ENCODE results near the gene PCF11. TPM values are rescaled to one million over a fixed set of nuclear protein-coding genes. Genes with fewer than 3 reads are reported as not detected.

The PCF11 gene
- total and polyA plus RNA-seq, 2 of the 13 experiments (the other 11 are each of a cell fraction or from before 2014, with no cell fraction given) = 40.3 to 47.7 TPM

- FAIRE-seq = no peak
Observed at GRCh38 chr11:83159902-83160865, 3.3 kb downstream of the PCF11 start.

More at GRCh38 chr11:83159902-83160865, 3.3 kb downstream of the PCF11 start:
- Histone ChIP-seq H3K4me1 (ENCODE audit: insufficient read depth, low read length) (peaks cover 44% of the 10 kb centered on the region), H4K20me1 (ENCODE audit: insufficient read depth, low read length) (peaks cover 33% of the 10 kb centered on the region), H2AFZ (ENCODE audit: low read length) (no peak overlapping the region), H3K9me3 (ENCODE audit: low read length) (no peaks in the 10 kb centered on the region), H3K4me2 (ENCODE audit: low read depth, low read length) (peak overlapping the region; percentile 83), H3K27ac (ENCODE audit: extremely low read length, insufficient read depth, low read length) (no peak overlapping the region), H3K4me3 (replicated peaks in 1 of 3; ENCODE audit: insufficient read depth in 1 of 3, low read depth in 2 of 3, low read length in 3 of 3) (peak overlapping the region; percentile 79 to 100 (median 93); a peak in 5 of 6 replicates), H3K79me2 (ENCODE audit: insufficient read depth, low read length) (peaks cover 60% of the 10 kb centered on the region), H3K9ac (ENCODE audit: insufficient read depth, low read depth, low read length) (peak overlapping the region; percentile 96), H3K36me3 (replicated peaks in 1 of 2; ENCODE audit: control insufficient read depth in 1 of 2, insufficient read depth in 2 of 2, low read length in 2 of 2) (peaks cover 2 to 4% of the 10 kb centered on the region in 2 experiments), H3K27me3 (ENCODE audit: control insufficient read depth in 1 of 2, insufficient read depth in 2 of 2, low read length in 2 of 2) (no peaks in the 10 kb centered on the region; a peak in 1 of 5 replicates)
- POLR2A ChIA-PET = interaction anchor here (1.4 to 2.1 kb wide), 2 partner anchors 33 to 68 kb away, joined by 3 to 12 read pairs; partner anchors contain the start of gene ANKRD42
- no peak for DNase-seq (ENCODE audit: low spot score)
- in situ Hi-C loops (cut with HindIII; ENCODE audit: extremely low pct_ligation_motif_present, low pct_unique_long_range_greater_than_20kb) (loop anchor here (5.0 to 10.0 kb wide), 2 partner anchors 73 to 255 kb away; partner anchors contain the start of genes DDIAS and PRCP), intact Hi-C loops (cut with micrococcal nuclease; ENCODE audit: unreplicated experiment) (loop anchor here (5.0 kb wide), 1 partner anchor 153 kb away; no protein-coding TSS in a partner anchor)
- CTCF ChIA-PET (ENCODE audit: low intra/inter-chr PET ratio, low total read pairs) = no interaction called here
- ATAC-seq = no peak
- no TSS peak for BruUV-seq (replicated peaks)
- WGBS (ENCODE audit: low lambda C conversion rate) = 58% methylated on average over 6 of the region's 6 CpGs
- TF ChIP-seq ZNF672 (CRISPR knock-in tag; IDR thresholded peaks at IDR 0.05) (no peak), KDM2A (CRISPR knock-in tag; IDR thresholded peaks at IDR 0.05; ENCODE audit: borderline replicate concordance, low read depth) (peak; percentile 38; the same call in 1 of the 2 replicates), RBFOX2 (IDR thresholded peaks at IDR 0.05; ENCODE audit: low read depth, low read length) (peak; percentile 45), MLXIP (CRISPR knock-in tag; IDR thresholded peaks at IDR 0.05; ENCODE audit: borderline replicate concordance) (no peak), POLR2A (IDR thresholded peaks at IDR 0.05; ENCODE audit: insufficient read depth in 1 of 2, low read depth in 2 of 2, low read length in 2 of 2) (peak; percentile 16 to 31; a peak in 1 of 4 replicates), POLR2G (IDR thresholded peaks at IDR 0.05; ENCODE audit: low read depth, low read length) (peak; percentile 66), ZC3H13 (CRISPR knock-in tag; IDR thresholded peaks at IDR 0.05) (0 out of 2 replicates have a peak, but pooled peaks have one; percentile 11), SRSF4 (IDR thresholded peaks at IDR 0.05; ENCODE audit: low read depth, low read length, poor library complexity, severe bottlenecking) (no peak), AGO2 (optimal IDR thresholded peaks at IDR 0.05; ENCODE audit: low read depth, low read length) (peak; percentile 11), POLR2AphosphoS5 (IDR thresholded peaks at IDR 0.05; ENCODE audit: low read depth, low read length) (peak; percentile 50), WIZ (CRISPR knock-in tag; IDR thresholded peaks at IDR 0.05) (no peak), RBM22 (optimal IDR thresholded peaks at IDR 0.05; ENCODE audit: low read length) (peak; percentile 51), POLR2AphosphoS2 (IDR thresholded peaks at IDR 0.05; ENCODE audit: low read depth, low read length) (peak; percentile 77), ZBTB2 (CRISPR knock-in tag; IDR thresholded peaks at IDR 0.05; ENCODE audit: low read depth) (no peak)
